Measurements from ENCODE around the gene KIF18B.

KIF18B gene

DNA sequence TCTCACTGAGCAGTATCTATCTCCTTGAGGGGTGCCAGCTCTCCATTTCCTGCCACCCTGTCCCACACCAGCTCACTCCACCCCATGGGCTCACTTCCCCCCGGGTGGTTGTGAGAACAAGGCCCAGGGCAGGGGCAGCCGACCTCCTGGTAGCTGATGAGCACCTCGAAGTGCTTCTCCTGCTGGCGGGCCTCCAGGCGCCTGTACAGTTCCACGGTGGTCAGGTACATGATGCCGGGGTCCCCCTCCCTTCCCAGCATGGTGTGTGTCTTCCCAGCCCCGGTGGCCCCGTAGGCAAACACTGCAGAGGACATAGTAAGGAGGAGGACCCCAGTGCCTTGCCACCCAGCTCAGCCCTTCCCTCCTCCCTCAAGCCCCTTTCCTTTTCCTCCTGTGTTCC, 12.5 kb downstream of the KIF18B start:
- no peak for DNase-seq

DNA sequence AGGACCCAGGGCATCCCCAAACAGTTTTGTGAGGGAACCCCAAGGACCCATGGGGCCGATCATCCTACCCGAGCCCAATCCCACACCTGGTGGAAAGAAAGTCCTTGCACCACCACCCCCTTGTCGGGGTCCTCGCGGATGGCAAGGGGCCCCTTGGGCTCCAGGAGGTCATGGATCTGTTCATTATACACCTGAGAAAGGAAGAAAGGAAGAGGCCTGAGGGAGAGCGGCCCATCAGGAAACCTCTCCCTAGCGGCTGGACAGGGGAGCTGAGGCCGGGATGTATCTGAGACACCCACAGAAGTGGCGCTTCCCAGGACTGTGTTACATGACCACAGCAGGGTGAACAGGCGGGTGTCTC, 12.8 kb downstream of the KIF18B start:
- no peak for DNase-seq

DNA sequence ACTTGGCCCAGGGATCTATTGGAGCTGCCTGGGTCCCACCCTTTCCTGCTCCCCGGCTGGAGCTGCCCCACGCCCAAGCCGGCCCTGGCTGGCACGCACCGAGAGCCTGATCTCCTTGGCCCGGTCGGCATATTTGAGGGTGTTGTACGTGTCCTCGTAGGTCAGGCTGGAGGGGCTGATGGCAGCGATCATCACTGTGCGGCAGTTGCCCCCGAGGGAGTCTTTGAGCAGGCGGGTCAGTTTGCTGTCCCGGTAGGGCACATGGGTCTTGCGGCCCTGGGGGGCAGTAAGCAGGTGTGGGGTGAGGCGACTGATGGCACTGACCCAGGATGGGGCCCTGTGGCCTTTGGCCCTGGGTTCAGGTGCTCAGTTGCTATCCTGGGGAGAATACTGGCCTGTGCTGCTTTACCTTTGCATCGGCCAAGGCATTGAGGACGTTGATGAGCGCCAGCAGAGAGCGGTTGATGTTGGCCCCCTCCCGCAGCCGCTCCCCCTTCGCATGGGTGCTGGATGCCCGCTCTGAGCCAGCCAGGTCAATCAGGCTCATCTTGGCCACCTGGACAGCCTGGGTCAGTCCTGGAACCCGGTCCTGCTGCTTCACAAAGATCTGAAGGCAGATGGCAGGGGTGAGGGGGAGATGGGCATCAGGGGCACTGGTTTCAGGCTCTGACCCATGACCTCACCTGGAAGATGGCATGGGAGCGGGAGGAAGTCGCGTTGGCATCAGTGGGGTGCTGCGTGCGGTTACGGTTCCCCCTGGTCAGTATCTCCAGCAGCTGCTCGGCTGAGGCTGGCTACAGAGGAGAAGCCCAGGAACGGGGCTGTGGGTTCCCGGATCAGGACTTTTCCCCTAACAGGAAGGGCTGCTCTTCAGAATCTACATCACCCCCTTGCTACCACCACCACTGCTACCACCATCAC, 13.5 kb downstream of the KIF18B start:
- no peak for DNase-seq

DNA sequence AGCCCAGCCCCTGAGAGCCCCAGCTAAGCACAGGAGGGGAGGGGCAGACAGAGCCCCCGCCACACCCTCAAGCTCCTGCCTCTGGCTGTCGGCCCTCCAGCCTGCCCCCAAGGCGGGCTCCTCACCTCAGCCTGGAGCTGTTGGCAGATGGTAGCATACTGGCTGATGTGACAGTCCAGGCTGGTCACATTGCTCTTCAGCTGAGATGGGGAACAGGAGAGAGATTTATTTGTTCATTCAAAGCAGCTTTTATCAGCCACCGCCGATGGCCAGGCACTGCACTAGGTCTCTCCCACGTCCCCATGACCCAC, 14.8 kb downstream of the KIF18B start:
- no peak for DNase-seq

DNA sequence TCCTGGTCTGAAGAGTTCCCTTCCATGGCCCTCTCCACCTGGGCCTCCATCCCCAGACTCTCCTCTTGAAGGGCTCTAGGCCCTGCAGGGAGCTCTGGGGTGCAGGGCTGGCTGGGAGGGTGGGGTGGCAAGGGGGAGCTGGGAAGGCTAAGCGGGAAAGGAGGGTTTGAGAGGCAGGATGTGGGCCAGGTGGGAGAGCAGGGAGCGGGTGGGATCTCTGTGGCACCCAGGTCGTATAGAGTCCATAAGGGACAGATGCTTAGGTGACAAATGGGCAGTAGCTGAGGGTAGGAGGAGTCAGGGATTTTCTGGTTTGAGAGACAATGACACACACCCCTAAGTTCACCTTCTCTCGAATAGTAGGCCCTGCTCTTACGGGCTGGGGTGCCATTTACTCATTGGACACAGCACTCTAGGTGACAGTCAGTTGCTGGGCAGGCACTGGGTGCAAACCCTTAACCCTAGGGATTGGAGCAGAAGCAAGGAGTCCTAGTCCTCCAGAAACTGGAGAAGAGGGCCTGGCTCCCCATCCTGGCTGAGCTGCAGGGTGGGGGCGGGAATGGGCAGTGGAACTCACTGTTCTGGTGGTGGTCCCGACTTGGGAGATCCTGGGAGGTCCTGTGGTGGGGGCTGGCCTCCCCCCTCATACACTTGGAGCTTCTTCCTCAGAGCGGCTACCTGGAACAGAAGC, 15.3 kb downstream of the KIF18B start:
- no peak for DNase-seq

DNA sequence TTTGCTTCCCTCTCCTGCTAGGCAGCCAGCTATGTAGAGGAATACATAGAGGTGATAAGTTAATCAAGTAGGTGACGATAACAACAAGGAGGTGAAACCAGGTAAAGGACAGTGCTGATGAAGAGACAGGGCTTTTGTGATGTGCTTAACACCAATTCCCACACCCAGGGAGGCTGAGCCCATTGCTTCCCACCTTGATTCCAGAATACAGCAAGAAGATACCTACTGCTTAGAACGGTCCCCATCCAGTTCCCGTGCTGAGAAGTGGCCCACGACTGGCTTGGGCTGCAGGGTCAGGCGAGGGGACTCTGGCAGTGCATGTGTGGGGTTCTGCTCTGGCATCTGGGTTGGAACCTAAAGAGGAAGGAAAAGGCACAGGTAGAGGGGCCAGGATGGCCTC, 16.2 kb downstream of the KIF18B start:
- DNase-seq, result no peak

DNA sequence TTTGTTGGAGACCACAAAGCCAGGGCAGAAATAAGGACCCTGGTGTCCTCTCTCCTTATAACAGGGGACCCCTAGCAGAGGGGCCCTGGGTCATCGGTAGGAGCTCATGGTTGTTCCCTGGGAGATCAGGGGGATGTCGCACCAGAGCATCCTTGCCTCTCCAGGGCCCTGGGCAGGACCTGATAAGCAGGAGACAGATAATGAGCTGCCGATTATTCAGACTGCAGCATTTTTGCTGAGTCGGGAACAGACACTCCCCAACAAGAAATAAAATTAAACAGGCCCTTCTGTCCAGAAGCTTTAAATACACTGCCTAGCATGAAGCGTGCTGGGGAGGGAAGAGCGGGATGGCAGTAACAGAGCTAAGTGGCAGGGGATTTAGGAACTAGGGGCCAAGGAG, 16.9 kb downstream of the KIF18B start:
- DNase-seq, result no peak

- no peak for DNase-seq
Observed at GRCh38 chr17:44928950-44929720, 18.4 kb downstream of the KIF18B start.

DNA sequence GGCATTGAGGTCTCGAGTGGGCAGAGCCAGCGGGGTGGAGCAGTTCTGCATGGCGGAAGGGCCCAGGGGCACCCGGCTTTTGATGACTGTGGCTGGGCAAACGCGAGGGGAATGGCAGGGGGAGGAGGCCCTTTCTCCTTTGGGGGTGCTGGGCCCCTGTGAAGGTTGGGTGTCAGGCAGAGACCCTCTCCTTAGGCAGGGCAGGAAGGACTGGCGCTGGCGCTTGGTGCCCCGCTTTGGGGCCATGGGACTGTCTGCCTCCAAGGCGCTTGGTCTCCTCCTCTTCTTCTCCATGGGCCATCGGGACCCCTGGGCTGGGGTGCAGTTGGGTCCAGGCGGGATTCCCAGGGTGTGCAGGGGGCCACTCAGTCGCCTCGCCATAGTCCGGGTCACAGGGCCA, 19.4 kb downstream of the KIF18B start:
- no peak for DNase-seq

DNA sequence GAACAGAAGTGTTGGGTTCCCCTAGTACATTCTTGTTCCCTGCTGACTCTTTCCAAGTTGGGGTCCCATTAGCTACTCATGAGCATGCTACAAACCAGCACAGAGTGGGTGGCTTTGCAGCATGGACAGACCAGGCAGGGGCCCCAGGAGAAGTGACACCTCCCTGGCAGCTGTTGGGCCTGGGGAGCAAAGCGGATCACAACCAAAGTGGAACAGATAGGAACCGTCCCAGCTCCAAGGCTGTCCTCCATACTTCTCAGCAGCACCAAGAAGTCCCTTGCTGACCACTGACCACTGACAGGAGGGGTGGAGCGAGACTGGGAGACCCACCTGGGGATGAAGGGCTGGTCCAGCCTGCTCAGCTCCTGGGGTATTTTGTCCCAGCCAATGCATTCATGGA, 19.9 kb downstream of the KIF18B start:
- DNase-seq, result no peak

GRCh38 chr17:44926821-44927525, 20.6 kb downstream of the KIF18B start:
- DNase-seq, result no peak

DNA sequence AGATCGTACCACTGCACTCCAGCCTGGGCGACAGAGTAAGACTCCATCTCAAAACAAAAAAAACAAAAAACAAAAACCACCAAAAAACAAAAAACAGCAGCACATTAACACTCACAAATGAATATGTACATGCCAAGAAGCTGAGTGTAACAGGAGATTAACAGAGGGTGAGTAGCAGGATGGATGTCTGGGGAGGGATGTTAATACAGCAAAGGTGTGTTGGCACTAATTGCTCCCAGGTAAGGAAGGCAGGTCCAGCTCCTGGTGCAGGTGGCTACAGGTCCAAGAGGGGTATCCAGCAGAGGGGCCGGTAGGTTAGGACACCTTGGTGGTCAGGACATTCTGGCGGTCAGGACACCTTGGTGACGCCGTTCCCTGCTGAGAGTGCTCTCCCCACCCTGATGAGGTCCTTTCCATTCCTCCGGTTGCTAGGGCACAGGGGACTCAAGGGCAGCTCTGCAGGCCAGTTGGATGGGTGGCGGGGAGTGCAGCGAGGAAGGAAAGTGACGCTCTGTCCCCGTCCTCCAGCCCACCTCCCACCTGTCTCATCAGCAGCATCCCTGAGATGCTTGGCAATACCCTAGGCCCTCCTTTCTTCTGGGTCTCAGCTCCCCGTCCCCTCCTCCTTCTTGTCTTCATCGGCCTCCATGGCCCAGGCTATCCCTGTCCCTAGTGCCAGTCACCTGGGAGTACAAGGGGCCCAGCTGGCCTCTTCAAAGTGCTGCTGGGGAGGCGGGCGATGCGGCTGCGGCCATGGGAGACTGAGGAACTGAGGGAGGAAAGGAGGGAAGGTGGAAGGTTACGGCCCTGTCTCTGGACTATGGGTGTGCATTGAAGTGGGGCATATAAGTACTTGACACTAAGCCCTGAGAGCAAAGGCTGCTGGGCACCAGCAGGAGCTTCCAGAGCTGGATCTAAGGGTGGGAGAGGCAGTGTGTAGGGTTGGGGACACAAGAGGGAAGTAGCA, 21.6 kb downstream of the KIF18B start:
- DNase-seq, result no peak

DNA sequence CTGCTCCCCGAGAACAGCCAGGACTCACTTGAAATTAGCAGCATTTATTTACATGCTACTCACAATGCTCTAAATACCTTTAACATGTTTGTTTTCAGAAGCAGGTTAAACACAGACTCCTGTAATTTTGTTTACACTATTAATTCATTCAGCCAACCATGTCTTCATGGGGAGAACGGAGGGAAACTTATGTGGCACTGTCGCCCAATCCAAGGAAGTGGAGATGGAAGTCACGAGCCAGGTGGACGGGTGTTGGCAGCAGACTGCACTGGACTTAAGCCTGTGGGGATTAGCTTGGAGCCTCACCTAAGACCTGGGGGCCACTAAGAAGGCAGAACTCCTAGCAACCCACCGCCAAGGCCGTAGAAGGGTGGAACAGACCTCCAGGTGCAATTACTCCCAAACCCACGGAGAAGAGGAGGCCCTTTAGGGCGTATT, 23.4 kb downstream of the KIF18B start:
- peak in 2 of 3 experiments; percentile 33 to 62 for DNase-seq

- peak in 1 of 3 experiments; percentile 29 for DNase-seq
Observed at GRCh38 chr17:44922746-44923470, 24.7 kb downstream of the KIF18B start.

- no peak for DNase-seq
Observed at GRCh38 chr17:44922136-44922535, 25.4 kb downstream of the KIF18B start.

GRCh38 chr17:44921122-44921882, 26.3 kb downstream of the KIF18B start:
- peak in 2 of 3 experiments; percentile 18 to 57 for DNase-seq

GRCh38 chr17:44920565-44920940, 27.0 kb downstream of the KIF18B start:
- DNase-seq, result peak in 1 of 3 experiments; percentile 36

GRCh38 chr17:44919885-44920564, 27.5 kb downstream of the KIF18B start:
- DNase-seq, result peak; percentile 47 to 84 (median 61)

DNA sequence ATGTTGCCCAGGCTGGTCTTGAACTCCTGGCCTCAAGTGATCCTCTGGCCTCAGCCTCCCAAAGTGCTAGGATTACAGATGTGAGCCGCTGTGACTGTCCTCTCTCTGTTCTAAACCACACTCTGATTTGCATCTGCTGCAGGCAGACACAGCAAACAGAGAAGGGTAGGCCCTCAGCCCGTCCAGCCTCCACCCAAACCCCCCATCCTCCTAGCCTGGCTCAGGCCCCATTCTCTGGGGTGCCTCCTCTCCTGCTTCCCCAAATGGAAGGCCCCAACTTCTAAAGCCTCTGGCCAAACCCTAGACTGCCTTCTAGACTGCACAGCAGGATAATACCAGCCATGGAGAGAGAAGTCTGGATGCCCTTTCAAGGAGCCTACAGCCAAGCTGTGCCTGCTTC, 28.2 kb downstream of the KIF18B start:
- no peak for DNase-seq

GRCh38 chr17:44918006-44918405, 29.6 kb downstream of the KIF18B start:
- DNase-seq, result no peak
